Mammary epithelial cell (primary cell): ENCODE measurements around the gene SPTBN2.

Experiments used
- EZH2 ChIP-seq: IDR thresholded peaks from 2 replicates; pipeline ENCODE4 v1.6.1; 2012; ENCODE audit warnings: low read length, inconsistent platforms, borderline replicate concordance
- TF ChIP-seq, protein P1 (sequence below), 2 donors: IDR thresholded peaks in 1 of 2; conservative IDR thresholded peaks in 1 of 2; 2 replicates each; pipeline ENCODE4 v1.5.1; 2011 to 2012; ENCODE audit warnings: inconsistent platforms in 2 of 2, low read length in 2 of 2, mild to moderate bottlenecking in 2 of 2, control low read depth in 1 of 2, low read depth in 1 of 2; ENCODE audit not compliant: insufficient read depth in 1 of 2; ENCODE audit errors: extremely low read depth in 1 of 2

DNA sequence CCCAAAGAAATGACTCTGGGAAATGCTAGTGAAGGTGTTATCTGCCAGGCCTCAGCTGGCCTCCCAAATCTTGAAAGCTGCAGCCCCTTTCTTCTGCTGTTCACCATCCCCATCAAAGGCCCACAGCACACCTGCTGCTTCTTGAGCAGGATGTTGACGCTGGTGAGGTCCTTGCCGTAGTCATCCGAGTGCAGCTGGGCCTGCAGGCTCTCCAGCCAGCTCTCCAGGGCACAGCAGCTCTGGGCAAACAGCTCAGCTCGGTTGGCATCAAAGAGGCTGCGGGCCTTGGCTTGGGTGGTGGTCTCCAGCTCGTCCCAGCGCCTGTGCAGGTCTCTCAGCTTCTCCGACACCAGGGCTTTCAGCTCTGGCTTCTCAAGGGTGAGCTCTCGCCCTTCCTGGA, 32.9 kb downstream of the SPTBN2 start:
- TF ChIP-seq, protein P1, sequence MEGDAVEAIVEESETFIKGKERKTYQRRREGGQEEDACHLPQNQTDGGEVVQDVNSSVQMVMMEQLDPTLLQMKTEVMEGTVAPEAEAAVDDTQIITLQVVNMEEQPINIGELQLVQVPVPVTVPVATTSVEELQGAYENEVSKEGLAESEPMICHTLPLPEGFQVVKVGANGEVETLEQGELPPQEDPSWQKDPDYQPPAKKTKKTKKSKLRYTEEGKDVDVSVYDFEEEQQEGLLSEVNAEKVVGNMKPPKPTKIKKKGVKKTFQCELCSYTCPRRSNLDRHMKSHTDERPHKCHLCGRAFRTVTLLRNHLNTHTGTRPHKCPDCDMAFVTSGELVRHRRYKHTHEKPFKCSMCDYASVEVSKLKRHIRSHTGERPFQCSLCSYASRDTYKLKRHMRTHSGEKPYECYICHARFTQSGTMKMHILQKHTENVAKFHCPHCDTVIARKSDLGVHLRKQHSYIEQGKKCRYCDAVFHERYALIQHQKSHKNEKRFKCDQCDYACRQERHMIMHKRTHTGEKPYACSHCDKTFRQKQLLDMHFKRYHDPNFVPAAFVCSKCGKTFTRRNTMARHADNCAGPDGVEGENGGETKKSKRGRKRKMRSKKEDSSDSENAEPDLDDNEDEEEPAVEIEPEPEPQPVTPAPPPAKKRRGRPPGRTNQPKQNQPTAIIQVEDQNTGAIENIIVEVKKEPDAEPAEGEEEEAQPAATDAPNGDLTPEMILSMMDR (conservative IDR thresholded peaks at IDR 0.05 in 1 of 2, IDR thresholded peaks at IDR 0.05 in 1 of 2; ENCODE audit: extremely low read depth in 1 of 2, insufficient read depth in 1 of 2, low read depth in 1 of 2, low read length in 2 of 2) = no peak
- no peak for TF ChIP-seq EZH2
